ENCODE results near the gene UNC13C. TPM values are rescaled to one million over a fixed set of nuclear protein-coding genes. Genes with fewer than 3 reads are reported as not detected.

UNC13C gene
- total RNA-seq, 1 experiment from 2014 or later, result not detected

DNA sequence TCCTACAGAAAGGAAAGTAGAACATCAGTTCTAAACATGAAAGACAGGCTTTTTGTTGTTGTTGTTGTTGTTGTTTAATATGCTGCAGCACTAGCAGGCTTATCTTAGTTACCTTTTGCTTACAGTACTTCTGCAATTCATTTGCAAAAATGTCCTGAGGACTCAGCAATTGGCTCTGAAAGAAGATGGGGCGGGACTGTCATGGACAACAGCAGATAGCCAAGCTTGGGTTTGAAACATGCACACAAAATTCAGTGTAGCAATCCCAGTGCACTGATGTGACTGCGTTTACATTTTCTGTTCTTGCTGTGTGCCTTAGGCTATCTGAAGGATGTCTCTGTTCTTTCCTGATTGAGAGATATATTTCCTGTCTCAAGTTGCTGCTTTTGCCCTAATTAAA is 9.2 kb downstream of the UNC13C start:
- CTCF ChIA-PET, result no interaction called here
- BruUV-seq (replicated peaks), result no TSS peak

DNA sequence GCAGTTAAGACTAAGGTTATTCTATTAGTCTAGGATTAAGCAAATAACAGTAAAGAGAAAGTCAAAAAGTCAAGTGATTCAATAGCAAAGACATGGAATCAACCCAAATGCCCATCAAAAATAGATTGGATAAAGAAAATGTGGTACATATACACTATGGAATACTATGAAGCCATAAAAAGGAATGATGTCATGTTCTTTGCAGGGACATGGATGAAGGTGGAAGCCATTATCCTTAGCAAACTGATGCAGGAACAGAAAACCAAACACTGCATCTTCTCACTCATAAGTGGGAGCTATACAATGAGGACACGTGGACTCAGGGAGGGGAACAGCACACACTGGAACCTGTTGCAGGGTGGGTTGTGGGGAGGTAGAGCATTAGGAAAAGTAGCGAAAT is 29.0 kb downstream of the UNC13C start:
- POLR2A ChIA-PET, result no interaction called here
- TF ChIP-seq EZH2 (IDR thresholded peaks at IDR 0.05) (no peak), FOSL1 (IDR thresholded peaks at IDR 0.05; ENCODE audit: low read depth) (no peak)
- TF ChIP-seq, protein P1, sequence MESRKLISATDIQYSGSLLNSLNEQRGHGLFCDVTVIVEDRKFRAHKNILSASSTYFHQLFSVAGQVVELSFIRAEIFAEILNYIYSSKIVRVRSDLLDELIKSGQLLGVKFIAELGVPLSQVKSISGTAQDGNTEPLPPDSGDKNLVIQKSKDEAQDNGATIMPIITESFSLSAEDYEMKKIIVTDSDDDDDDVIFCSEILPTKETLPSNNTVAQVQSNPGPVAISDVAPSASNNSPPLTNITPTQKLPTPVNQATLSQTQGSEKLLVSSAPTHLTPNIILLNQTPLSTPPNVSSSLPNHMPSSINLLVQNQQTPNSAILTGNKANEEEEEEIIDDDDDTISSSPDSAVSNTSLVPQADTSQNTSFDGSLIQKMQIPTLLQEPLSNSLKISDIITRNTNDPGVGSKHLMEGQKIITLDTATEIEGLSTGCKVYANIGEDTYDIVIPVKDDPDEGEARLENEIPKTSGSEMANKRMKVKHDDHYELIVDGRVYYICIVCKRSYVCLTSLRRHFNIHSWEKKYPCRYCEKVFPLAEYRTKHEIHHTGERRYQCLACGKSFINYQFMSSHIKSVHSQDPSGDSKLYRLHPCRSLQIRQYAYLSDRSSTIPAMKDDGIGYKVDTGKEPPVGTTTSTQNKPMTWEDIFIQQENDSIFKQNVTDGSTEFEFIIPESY (IDR thresholded peaks at IDR 0.05; ENCODE audit: extremely low read depth, insufficient replicate concordance, low read length), result no peak
- TF ChIP-seq, protein P2, sequence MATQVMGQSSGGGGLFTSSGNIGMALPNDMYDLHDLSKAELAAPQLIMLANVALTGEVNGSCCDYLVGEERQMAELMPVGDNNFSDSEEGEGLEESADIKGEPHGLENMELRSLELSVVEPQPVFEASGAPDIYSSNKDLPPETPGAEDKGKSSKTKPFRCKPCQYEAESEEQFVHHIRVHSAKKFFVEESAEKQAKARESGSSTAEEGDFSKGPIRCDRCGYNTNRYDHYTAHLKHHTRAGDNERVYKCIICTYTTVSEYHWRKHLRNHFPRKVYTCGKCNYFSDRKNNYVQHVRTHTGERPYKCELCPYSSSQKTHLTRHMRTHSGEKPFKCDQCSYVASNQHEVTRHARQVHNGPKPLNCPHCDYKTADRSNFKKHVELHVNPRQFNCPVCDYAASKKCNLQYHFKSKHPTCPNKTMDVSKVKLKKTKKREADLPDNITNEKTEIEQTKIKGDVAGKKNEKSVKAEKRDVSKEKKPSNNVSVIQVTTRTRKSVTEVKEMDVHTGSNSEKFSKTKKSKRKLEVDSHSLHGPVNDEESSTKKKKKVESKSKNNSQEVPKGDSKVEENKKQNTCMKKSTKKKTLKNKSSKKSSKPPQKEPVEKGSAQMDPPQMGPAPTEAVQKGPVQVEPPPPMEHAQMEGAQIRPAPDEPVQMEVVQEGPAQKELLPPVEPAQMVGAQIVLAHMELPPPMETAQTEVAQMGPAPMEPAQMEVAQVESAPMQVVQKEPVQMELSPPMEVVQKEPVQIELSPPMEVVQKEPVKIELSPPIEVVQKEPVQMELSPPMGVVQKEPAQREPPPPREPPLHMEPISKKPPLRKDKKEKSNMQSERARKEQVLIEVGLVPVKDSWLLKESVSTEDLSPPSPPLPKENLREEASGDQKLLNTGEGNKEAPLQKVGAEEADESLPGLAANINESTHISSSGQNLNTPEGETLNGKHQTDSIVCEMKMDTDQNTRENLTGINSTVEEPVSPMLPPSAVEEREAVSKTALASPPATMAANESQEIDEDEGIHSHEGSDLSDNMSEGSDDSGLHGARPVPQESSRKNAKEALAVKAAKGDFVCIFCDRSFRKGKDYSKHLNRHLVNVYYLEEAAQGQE (IDR thresholded peaks at IDR 0.05; ENCODE audit: low read depth), result no peak
- Histone ChIP-seq H3K9me3 (ENCODE audit: control insufficient read depth in 1 of 2, insufficient read depth in 1 of 2, low read depth in 1 of 2, low read length in 2 of 2) (peaks cover 8 to 24% of the 10 kb centered on the region in 2 experiments; a peak in 2 of 4 replicates), H3K27ac (ENCODE audit: low read depth, low read length) (no peak overlapping the region), H3K9me2 (ENCODE audit: insufficient read depth) (no peaks in the 10 kb centered on the region), H2AFZ (ENCODE audit: low read depth, low read length, poor library complexity, severe bottlenecking) (no peak overlapping the region), H3K4me2 (ENCODE audit: low read length) (no peak overlapping the region), H4K20me1 (ENCODE audit: insufficient read depth) (no peaks in the 10 kb centered on the region), H3K4me1 (ENCODE audit: control insufficient read depth in 1 of 2, insufficient read depth in 2 of 2, low read length in 2 of 2) (no peaks in the 10 kb centered on the region), H3K36me3 (ENCODE audit: control insufficient read depth in 1 of 2, insufficient read depth in 2 of 2, low read length in 2 of 2) (no peaks in the 10 kb centered on the region), H3K79me2 (ENCODE audit: insufficient read depth, low read length) (no peaks in the 10 kb centered on the region), H3K4me3 (replicated peaks in 1 of 2; ENCODE audit: low read depth in 1 of 2, low read length in 2 of 2) (no peak overlapping the region), H3K27me3 (ENCODE audit: insufficient read depth, low read length) (no peaks in the 10 kb centered on the region), H3K9ac (ENCODE audit: low read length) (no peak overlapping the region)
- ATAC-seq, result no peak
- DNase-seq (ENCODE audit: low read depth, low spot score), result no peak
- RAD21 ChIA-PET (ENCODE audit: low non-redundant PET in 1 of 2, low total read pairs in 2 of 2, uncharacterized antibody in 2 of 2, unreplicated experiment in 2 of 2), result no interaction called here
- BruUV-seq (replicated peaks), result no TSS peak
- CTCF ChIA-PET, result no interaction called here
- intact Hi-C loops (cut with micrococcal nuclease), result no loop called here

More for the DNA sequence above, 9.2 kb downstream of the UNC13C start:
- ATAC-seq, result no peak
- Histone ChIP-seq H3K27me3 (ENCODE audit: insufficient read depth, low read length) (no peaks in the 10 kb centered on the region), H3K36me3 (ENCODE audit: control insufficient read depth in 1 of 2, insufficient read depth in 2 of 2, low read length in 2 of 2) (no peaks in the 10 kb centered on the region), H3K27ac (ENCODE audit: low read depth, low read length) (no peak overlapping the region), H2AFZ (ENCODE audit: low read depth, low read length, poor library complexity, severe bottlenecking) (no peak overlapping the region), H3K79me2 (ENCODE audit: insufficient read depth, low read length) (no peaks in the 10 kb centered on the region), H3K4me1 (ENCODE audit: control insufficient read depth in 1 of 2, insufficient read depth in 2 of 2, low read length in 2 of 2) (no peaks in the 10 kb centered on the region), H4K20me1 (ENCODE audit: insufficient read depth) (no peaks in the 10 kb centered on the region), H3K4me2 (ENCODE audit: low read length) (no peak overlapping the region), H3K9me3 (ENCODE audit: control insufficient read depth in 1 of 2, insufficient read depth in 1 of 2, low read depth in 1 of 2, low read length in 2 of 2) (peaks cover 8 to 16% of the 10 kb centered on the region in 2 experiments; a peak in 2 of 4 replicates), H3K9ac (ENCODE audit: low read length) (no peak overlapping the region), H3K4me3 (replicated peaks in 1 of 2; ENCODE audit: low read depth in 1 of 2, low read length in 2 of 2) (no peak overlapping the region), H3K9me2 (ENCODE audit: insufficient read depth) (no peaks in the 10 kb centered on the region)
- TF ChIP-seq ZNF274 (IDR thresholded peaks at IDR 0.05; ENCODE audit: low read depth, low read length), result no peak
- TF ChIP-seq JUND (IDR thresholded peaks at IDR 0.05), result no peak
- no peak for TF ChIP-seq ELF1 (IDR thresholded peaks at IDR 0.05; ENCODE audit: borderline replicate concordance, low read depth)
- no peak for TF ChIP-seq YY1 (IDR thresholded peaks at IDR 0.05; ENCODE audit: extremely low read depth, insufficient replicate concordance, low read depth, low read length)
- TF ChIP-seq POLR2AphosphoS5 (IDR thresholded peaks at IDR 0.05; ENCODE audit: low read depth, low read length), result no peak
- no peak for TF ChIP-seq SRF (IDR thresholded peaks at IDR 0.05; ENCODE audit: low read depth)
- TF ChIP-seq, protein P3, sequence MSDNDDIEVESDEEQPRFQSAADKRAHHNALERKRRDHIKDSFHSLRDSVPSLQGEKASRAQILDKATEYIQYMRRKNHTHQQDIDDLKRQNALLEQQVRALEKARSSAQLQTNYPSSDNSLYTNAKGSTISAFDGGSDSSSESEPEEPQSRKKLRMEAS (IDR thresholded peaks at IDR 0.05), result no peak
- TF ChIP-seq EGR1 (IDR thresholded peaks at IDR 0.05; ENCODE audit: low read depth), result no peak
- no peak for TF ChIP-seq CBX3 (IDR thresholded peaks at IDR 0.05; ENCODE audit: low read depth)
- TF ChIP-seq, protein P4, sequence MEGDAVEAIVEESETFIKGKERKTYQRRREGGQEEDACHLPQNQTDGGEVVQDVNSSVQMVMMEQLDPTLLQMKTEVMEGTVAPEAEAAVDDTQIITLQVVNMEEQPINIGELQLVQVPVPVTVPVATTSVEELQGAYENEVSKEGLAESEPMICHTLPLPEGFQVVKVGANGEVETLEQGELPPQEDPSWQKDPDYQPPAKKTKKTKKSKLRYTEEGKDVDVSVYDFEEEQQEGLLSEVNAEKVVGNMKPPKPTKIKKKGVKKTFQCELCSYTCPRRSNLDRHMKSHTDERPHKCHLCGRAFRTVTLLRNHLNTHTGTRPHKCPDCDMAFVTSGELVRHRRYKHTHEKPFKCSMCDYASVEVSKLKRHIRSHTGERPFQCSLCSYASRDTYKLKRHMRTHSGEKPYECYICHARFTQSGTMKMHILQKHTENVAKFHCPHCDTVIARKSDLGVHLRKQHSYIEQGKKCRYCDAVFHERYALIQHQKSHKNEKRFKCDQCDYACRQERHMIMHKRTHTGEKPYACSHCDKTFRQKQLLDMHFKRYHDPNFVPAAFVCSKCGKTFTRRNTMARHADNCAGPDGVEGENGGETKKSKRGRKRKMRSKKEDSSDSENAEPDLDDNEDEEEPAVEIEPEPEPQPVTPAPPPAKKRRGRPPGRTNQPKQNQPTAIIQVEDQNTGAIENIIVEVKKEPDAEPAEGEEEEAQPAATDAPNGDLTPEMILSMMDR (IDR thresholded peaks at IDR 0.05 in 2 of 3, conservative IDR thresholded peaks at IDR 0.05 in 1 of 3; ENCODE audit: borderline replicate concordance in 1 of 3, insufficient read depth in 1 of 3, low read depth in 2 of 3, low read length in 2 of 3), result no peak
- TF ChIP-seq EZH2 (IDR thresholded peaks at IDR 0.05), result no peak
- POLR2A ChIA-PET, result no interaction called here
- RAD21 ChIA-PET (ENCODE audit: low non-redundant PET in 1 of 2, low total read pairs in 2 of 2, uncharacterized antibody in 2 of 2, unreplicated experiment in 2 of 2), result no interaction called here
- DNase-seq (ENCODE audit: low read depth, low spot score), result no peak
- intact Hi-C loops (cut with micrococcal nuclease), result no loop called here

Data from HCT116 (cell line).